WTC11 (cell line): ENCODE results near the gene PLRG1. TPM values are rescaled to one million over a fixed set of nuclear protein-coding genes. Genes with fewer than 3 reads are reported as not detected.
A peak's percentile ranks its signal among the peaks of the same experiment; 100 is the strongest.

Experiments used
- ATAC-seq: fragments of 200-7000 bp; cut with Tn5 transposase; 2 replicates; pipeline ENCODE4 v1.10.0; 2021; ENCODE audit warnings: mild to moderate bottlenecking, moderate library complexity
- CTCF ChIA-PET: fragments of 300-600 bp; sonication (Branson Sonifier 250); formaldehyde crosslinking; loops from one replicate; lab custom pipeline; 2021; ENCODE audit warnings: antibody characterized with exemption; lab: Charles Lee
- POLR2A ChIA-PET: fragments of 350-600 bp; sonication (Branson Sonifier 250); formaldehyde crosslinking; loops from one replicate; lab custom pipeline; 2021; ENCODE audit warnings: antibody characterized with exemption; lab: Charles Lee
- DNase-seq: peaks from one replicate; pipeline ENCODE4 v3.0.0; 2021; ENCODE audit warnings: low spot score
- H3K27ac Mint-ChIP-seq: 2 replicates; pipeline ENCODE4 v1.8.0; 2021; ENCODE audit warnings: mixed read lengths
- H3K27me3 Mint-ChIP-seq: 2 replicates; pipeline ENCODE4 v1.8.0; 2021; ENCODE audit warnings: low read depth, mild to moderate bottlenecking, moderate library complexity, mixed read lengths
- H3K36me3 Mint-ChIP-seq: 2 replicates; pipeline ENCODE4 v1.8.0; 2021; ENCODE audit warnings: mixed read lengths
- H3K4me1 Mint-ChIP-seq: 2 replicates; pipeline ENCODE4 v1.8.0; 2022; ENCODE audit warnings: mixed read lengths
- H3K4me3 Mint-ChIP-seq: 2 replicates; pipeline ENCODE4 v1.8.0; 2021; ENCODE audit warnings: mild to moderate bottlenecking, moderate library complexity, mixed read lengths
- H3K9me3 Mint-ChIP-seq: 2 replicates; pipeline ENCODE4 v1.8.0; 2021; ENCODE audit warnings: mixed read lengths
- ATF1 ChIP-seq: sonication (generic); formaldehyde crosslinking; IDR thresholded peaks from 2 replicates; pipeline ENCODE4 v1.8.1; 2023; ENCODE audit warnings: mild to moderate bottlenecking, moderate library complexity, missing genetic modification reagents
- ELF4 ChIP-seq: sonication (generic); formaldehyde crosslinking; IDR thresholded peaks from 2 replicates; pipeline ENCODE4 v1.8.1; 2022; ENCODE audit warnings: low read depth, mild to moderate bottlenecking, moderate library complexity, missing genetic modification reagents
- EMX1 ChIP-seq: fragments of 250-450 bp; sonication (Bioruptor Pico); IDR thresholded peaks from 2 replicates; pipeline ENCODE4 v1.8.0; 2021; ENCODE audit warnings: mild to moderate bottlenecking
- ESRRA ChIP-seq: sonication (generic); formaldehyde crosslinking; IDR thresholded peaks from 2 replicates; pipeline ENCODE4 v1.8.1; 2022; ENCODE audit warnings: mild to moderate bottlenecking, missing genetic modification reagents, borderline replicate concordance
- ETV6 ChIP-seq: sonication (generic); formaldehyde crosslinking; IDR thresholded peaks from 2 replicates; pipeline ENCODE4 v1.8.1; 2022; ENCODE audit warnings: mild to moderate bottlenecking, missing genetic modification reagents
- FOXK1 ChIP-seq: sonication (generic); formaldehyde crosslinking; IDR thresholded peaks from 2 replicates; pipeline ENCODE4 v1.8.0; 2022; ENCODE audit warnings: mild to moderate bottlenecking, moderate library complexity, missing genetic modification reagents
- FOXP1 ChIP-seq: sonication (generic); formaldehyde crosslinking; IDR thresholded peaks from 2 replicates; pipeline ENCODE4 v1.8.0; 2022; ENCODE audit warnings: missing genetic modification reagents, mild to moderate bottlenecking, moderate library complexity, borderline replicate concordance
- GTF2I ChIP-seq: fragments of 250-450 bp; sonication (Bioruptor Pico); conservative IDR thresholded peaks from 2 replicates; pipeline ENCODE4 v1.4.0; 2021; ENCODE audit warnings: mild to moderate bottlenecking
- IRF2 ChIP-seq: sonication (generic); formaldehyde crosslinking; IDR thresholded peaks from 2 replicates; pipeline ENCODE4 v1.8.0; 2022; ENCODE audit warnings: low read depth, missing genetic modification reagents, borderline replicate concordance
- MYBL2 ChIP-seq: sonication (generic); formaldehyde crosslinking; IDR thresholded peaks from 2 replicates; pipeline ENCODE4 v1.8.1; 2023; ENCODE audit warnings: mild to moderate bottlenecking, moderate library complexity, missing genetic modification reagents
- NFYB ChIP-seq: sonication (generic); formaldehyde crosslinking; conservative IDR thresholded peaks from 2 replicates; pipeline ENCODE4 v1.8.0; 2022; ENCODE audit warnings: low read depth, missing genetic modification reagents
- NR1H2 ChIP-seq: sonication (generic); formaldehyde crosslinking; IDR thresholded peaks from 2 replicates; pipeline ENCODE4 v1.9.0; 2021; ENCODE audit warnings: mild to moderate bottlenecking, moderate library complexity, missing genetic modification reagents
- NR3C1 ChIP-seq: sonication (generic); formaldehyde crosslinking; conservative IDR thresholded peaks from 2 replicates; pipeline ENCODE4 v1.8.1; 2023; ENCODE audit warnings: low read depth, mild to moderate bottlenecking, missing genetic modification reagents
- PRRX2 ChIP-seq: fragments of 250-450 bp; sonication (Bioruptor Pico); IDR thresholded peaks from 2 replicates; pipeline ENCODE4 v1.8.0; 2021; ENCODE audit warnings: mild to moderate bottlenecking
- RELA ChIP-seq: sonication (generic); formaldehyde crosslinking; IDR thresholded peaks from 2 replicates; pipeline ENCODE4 v1.8.1; 2022; ENCODE audit warnings: missing genetic modification reagents, mild to moderate bottlenecking, borderline replicate concordance
- SMAD4 ChIP-seq: sonication (generic); formaldehyde crosslinking; IDR thresholded peaks from 2 replicates; pipeline ENCODE4 v1.8.0; 2022; ENCODE audit warnings: mild to moderate bottlenecking, missing genetic modification reagents
- TCF7 ChIP-seq: sonication (generic); formaldehyde crosslinking; IDR thresholded peaks from 2 replicates; pipeline ENCODE4 v1.8.0; 2022; ENCODE audit warnings: mild to moderate bottlenecking, low read depth, missing genetic modification reagents, moderate library complexity
- TEAD1 ChIP-seq: sonication (generic); formaldehyde crosslinking; IDR thresholded peaks from 2 replicates; pipeline ENCODE4 v1.8.0; 2022; ENCODE audit warnings: mild to moderate bottlenecking, missing genetic modification reagents
- ZBTB21 ChIP-seq: sonication (generic); formaldehyde crosslinking; IDR thresholded peaks from 2 replicates; pipeline ENCODE4 v1.8.1; 2023; ENCODE audit warnings: mild to moderate bottlenecking, missing genetic modification reagents, borderline replicate concordance
- ZNF121 ChIP-seq: sonication (generic); formaldehyde crosslinking; IDR thresholded peaks from 2 replicates; pipeline ENCODE4 v1.8.0; 2023; ENCODE audit warnings: missing genetic modification reagents
- ZNF138 ChIP-seq: sonication (generic); formaldehyde crosslinking; conservative IDR thresholded peaks from 2 replicates; pipeline ENCODE4 v1.8.1; 2022; ENCODE audit warnings: mild to moderate bottlenecking, moderate library complexity, missing genetic modification reagents
- ZNF396 ChIP-seq: fragments of 250-450 bp; sonication (Bioruptor Pico); IDR thresholded peaks from 2 replicates; pipeline ENCODE4 v1.8.0; 2021; ENCODE audit warnings: mild to moderate bottlenecking, moderate library complexity, borderline replicate concordance
- ZNF416 ChIP-seq: fragments of 250-450 bp; sonication (Bioruptor Pico); IDR thresholded peaks from 2 replicates; pipeline ENCODE4 v1.9.0; 2021; ENCODE audit warnings: mild to moderate bottlenecking, inconsistent platforms
- ZNF671 ChIP-seq: fragments of 250-450 bp; sonication (Bioruptor Pico); IDR thresholded peaks from 2 replicates; pipeline ENCODE4 v1.8.0; 2021; ENCODE audit warnings: mild to moderate bottlenecking
- total RNA-seq: library from RNA; stranded (reverse); gene quantifications from 3 replicates; pipeline ENCODE4 v1.2.3, GENCODE V29; 2021
- TF ChIP-seq, protein P1 (sequence below): sonication (generic); formaldehyde crosslinking; IDR thresholded peaks from 2 replicates; pipeline ENCODE4 v1.8.1; 2023; ENCODE audit warnings: mild to moderate bottlenecking, missing genetic modification reagents
- TF ChIP-seq, protein P2 (sequence below): sonication (generic); formaldehyde crosslinking; IDR thresholded peaks from 2 replicates; pipeline ENCODE4 v1.8.1; 2023; ENCODE audit warnings: mild to moderate bottlenecking, missing genetic modification reagents, moderate library complexity
- TF ChIP-seq, protein P3 (sequence below): sonication (generic); formaldehyde crosslinking; IDR thresholded peaks from 2 replicates; pipeline ENCODE4 v1.8.0; 2022; ENCODE audit warnings: mild to moderate bottlenecking, missing genetic modification reagents
- TF ChIP-seq, protein P4 (sequence below): sonication (generic); formaldehyde crosslinking; IDR thresholded peaks from 2 replicates; pipeline ENCODE4 v1.8.0; 2022; ENCODE audit warnings: missing genetic modification reagents
- TF ChIP-seq, protein P5 (sequence below): fragments of 250-450 bp; sonication (Bioruptor Pico); IDR thresholded peaks from 2 replicates; pipeline ENCODE4 v2.1.2; 2022; ENCODE audit warnings: mild to moderate bottlenecking, moderate library complexity

Gene PLRG1
- total RNA-seq, 1 experiment from 2014 or later = 84.8 TPM

DNA sequence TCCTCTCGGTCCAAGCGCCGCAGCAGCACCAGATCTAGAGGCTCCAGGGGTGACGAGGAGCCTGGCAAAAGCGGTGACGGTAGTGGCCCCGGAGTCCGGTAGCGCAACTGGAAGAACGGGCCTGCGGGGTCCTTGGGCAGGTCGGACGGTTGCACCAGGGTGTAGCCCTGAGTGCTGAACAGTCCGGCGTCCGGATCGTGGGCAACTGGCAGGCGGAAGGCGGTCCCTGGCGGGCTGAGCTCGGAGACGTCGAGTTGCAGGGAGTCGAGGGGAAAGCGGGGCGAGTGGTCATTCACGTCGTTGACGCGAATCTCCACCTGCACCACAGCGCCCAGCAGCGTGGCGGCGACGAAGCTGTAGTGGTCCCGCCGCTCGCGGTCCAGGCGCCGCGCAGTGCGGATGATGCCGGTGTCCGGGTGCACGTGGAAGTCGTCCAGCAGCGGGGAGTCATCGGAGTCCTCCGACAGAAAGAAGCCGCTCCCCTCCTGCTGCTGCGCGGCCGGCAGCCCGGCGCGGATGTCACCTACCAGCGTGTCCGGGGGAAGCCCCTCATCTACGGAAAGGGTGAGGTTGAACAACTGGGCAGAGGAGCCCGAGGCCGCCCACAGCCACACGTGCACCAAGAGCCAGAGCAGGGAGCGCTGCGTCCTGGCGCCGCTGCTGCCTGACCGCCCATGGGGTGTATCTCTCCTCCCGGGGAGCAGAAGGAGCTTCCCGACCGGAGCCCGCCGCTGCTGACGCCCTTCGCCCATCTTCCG lies 59.4 kb downstream of the PLRG1 start:
- ChIA-PET POLR2A (interaction anchor here (1.0 kb wide), 1 partner anchor 15 kb away, joined by 4 read pairs; no protein-coding TSS in a partner anchor), CTCF (interaction anchor here (0.9 to 2.1 kb wide), 9 partner anchors 8 to 253 kb away, joined by 3 to 13 read pairs (median 4); partner anchors contain the start of genes LRAT and PLRG1)
- H3K4me3 Mint-ChIP-seq = peak overlapping the region; percentile 80
- no peak overlapping the region for H3K27ac Mint-ChIP-seq
- H3K4me1 Mint-ChIP-seq = peaks cover 16% of the 10 kb centered on the region
- H3K36me3 Mint-ChIP-seq = no peaks in the 10 kb centered on the region
- peaks cover 81% of the 10 kb centered on the region for H3K27me3 Mint-ChIP-seq
- peak; percentile 35 for ATAC-seq
- H3K9me3 Mint-ChIP-seq = no peaks in the 10 kb centered on the region
- peak; percentile 55 for DNase-seq
- TF ChIP-seq NR3C1 = no peak
- TF ChIP-seq SMAD4 = peak; percentile 97
- TF ChIP-seq, protein P1, sequence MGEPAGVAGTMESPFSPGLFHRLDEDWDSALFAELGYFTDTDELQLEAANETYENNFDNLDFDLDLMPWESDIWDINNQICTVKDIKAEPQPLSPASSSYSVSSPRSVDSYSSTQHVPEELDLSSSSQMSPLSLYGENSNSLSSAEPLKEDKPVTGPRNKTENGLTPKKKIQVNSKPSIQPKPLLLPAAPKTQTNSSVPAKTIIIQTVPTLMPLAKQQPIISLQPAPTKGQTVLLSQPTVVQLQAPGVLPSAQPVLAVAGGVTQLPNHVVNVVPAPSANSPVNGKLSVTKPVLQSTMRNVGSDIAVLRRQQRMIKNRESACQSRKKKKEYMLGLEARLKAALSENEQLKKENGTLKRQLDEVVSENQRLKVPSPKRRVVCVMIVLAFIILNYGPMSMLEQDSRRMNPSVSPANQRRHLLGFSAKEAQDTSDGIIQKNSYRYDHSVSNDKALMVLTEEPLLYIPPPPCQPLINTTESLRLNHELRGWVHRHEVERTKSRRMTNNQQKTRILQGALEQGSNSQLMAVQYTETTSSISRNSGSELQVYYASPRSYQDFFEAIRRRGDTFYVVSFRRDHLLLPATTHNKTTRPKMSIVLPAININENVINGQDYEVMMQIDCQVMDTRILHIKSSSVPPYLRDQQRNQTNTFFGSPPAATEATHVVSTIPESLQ = no peak
- TF ChIP-seq ZNF671 (CRISPR knock-in tag) = no peak
- no peak for TF ChIP-seq EMX1 (CRISPR knock-in tag)
- TF ChIP-seq FOXP1 (CRISPR knock-in tag) = peak; percentile 99
- peak; percentile 54 for TF ChIP-seq NFYB (CRISPR knock-in tag)
- no peak for TF ChIP-seq GTF2I
- peak; percentile 94 for TF ChIP-seq MYBL2
- peak; percentile 71 for TF ChIP-seq ZNF138 (CRISPR knock-in tag)
- TF ChIP-seq PRRX2 (CRISPR knock-in tag) = no peak
- peak; percentile 93 for TF ChIP-seq ATF1 (CRISPR knock-in tag)
- TF ChIP-seq, protein P2, sequence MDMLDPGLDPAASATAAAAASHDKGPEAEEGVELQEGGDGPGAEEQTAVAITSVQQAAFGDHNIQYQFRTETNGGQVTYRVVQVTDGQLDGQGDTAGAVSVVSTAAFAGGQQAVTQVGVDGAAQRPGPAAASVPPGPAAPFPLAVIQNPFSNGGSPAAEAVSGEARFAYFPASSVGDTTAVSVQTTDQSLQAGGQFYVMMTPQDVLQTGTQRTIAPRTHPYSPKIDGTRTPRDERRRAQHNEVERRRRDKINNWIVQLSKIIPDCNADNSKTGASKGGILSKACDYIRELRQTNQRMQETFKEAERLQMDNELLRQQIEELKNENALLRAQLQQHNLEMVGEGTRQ (CRISPR knock-in tag) = no peak; the same call in 1 of the 2 replicates
- TF ChIP-seq, protein P3, sequence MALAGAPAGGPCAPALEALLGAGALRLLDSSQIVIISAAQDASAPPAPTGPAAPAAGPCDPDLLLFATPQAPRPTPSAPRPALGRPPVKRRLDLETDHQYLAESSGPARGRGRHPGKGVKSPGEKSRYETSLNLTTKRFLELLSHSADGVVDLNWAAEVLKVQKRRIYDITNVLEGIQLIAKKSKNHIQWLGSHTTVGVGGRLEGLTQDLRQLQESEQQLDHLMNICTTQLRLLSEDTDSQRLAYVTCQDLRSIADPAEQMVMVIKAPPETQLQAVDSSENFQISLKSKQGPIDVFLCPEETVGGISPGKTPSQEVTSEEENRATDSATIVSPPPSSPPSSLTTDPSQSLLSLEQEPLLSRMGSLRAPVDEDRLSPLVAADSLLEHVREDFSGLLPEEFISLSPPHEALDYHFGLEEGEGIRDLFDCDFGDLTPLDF = peak; percentile 94
- peak; percentile 98 for TF ChIP-seq TCF7 (CRISPR knock-in tag)
- no peak for TF ChIP-seq ZNF396 (CRISPR knock-in tag)
- peak; percentile 98 for TF ChIP-seq ESRRA (CRISPR knock-in tag)
- TF ChIP-seq, protein P4, sequence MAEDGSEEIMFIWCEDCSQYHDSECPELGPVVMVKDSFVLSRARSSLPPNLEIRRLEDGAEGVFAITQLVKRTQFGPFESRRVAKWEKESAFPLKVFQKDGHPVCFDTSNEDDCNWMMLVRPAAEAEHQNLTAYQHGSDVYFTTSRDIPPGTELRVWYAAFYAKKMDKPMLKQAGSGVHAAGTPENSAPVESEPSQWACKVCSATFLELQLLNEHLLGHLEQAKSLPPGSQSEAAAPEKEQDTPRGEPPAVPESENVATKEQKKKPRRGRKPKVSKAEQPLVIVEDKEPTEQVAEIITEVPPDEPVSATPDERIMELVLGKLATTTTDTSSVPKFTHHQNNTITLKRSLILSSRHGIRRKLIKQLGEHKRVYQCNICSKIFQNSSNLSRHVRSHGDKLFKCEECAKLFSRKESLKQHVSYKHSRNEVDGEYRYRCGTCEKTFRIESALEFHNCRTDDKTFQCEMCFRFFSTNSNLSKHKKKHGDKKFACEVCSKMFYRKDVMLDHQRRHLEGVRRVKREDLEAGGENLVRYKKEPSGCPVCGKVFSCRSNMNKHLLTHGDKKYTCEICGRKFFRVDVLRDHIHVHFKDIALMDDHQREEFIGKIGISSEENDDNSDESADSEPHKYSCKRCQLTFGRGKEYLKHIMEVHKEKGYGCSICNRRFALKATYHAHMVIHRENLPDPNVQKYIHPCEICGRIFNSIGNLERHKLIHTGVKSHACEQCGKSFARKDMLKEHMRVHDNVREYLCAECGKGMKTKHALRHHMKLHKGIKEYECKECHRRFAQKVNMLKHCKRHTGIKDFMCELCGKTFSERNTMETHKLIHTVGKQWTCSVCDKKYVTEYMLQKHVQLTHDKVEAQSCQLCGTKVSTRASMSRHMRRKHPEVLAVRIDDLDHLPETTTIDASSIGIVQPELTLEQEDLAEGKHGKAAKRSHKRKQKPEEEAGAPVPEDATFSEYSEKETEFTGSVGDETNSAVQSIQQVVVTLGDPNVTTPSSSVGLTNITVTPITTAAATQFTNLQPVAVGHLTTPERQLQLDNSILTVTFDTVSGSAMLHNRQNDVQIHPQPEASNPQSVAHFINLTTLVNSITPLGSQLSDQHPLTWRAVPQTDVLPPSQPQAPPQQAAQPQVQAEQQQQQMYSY (CRISPR knock-in tag) = peak; percentile 55
- TF ChIP-seq IRF2 (CRISPR knock-in tag) = 0 out of 2 replicates have a peak, but pooled peaks have one; percentile 36
- peak; percentile 74 for TF ChIP-seq ZBTB21 (CRISPR knock-in tag)
- no peak for TF ChIP-seq ZNF416 (CRISPR knock-in tag)
- peak; percentile 98 for TF ChIP-seq TEAD1 (CRISPR knock-in tag)
- TF ChIP-seq ELF4 (CRISPR knock-in tag) = peak; percentile 85
- TF ChIP-seq RELA (CRISPR knock-in tag) = peak; percentile 98
- TF ChIP-seq FOXK1 (CRISPR knock-in tag) = peak; percentile 92
- no peak for TF ChIP-seq ZNF121
- TF ChIP-seq ETV6 (CRISPR knock-in tag) = peak; percentile 78; the same call in 1 of the 2 replicates
- TF ChIP-seq, protein P5, sequence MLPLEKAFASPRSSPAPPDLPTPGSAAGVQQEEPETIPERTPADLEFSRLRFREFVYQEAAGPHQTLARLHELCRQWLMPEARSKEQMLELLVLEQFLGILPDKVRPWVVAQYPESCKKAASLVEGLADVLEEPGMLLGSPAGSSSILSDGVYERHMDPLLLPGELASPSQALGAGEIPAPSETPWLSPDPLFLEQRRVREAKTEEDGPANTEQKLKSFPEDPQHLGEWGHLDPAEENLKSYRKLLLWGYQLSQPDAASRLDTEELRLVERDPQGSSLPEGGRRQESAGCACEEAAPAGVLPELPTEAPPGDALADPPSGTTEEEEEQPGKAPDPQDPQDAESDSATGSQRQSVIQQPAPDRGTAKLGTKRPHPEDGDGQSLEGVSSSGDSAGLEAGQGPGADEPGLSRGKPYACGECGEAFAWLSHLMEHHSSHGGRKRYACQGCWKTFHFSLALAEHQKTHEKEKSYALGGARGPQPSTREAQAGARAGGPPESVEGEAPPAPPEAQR (CRISPR knock-in tag) = no peak
- TF ChIP-seq NR1H2 = peak; percentile 23; the same call in 1 of the 2 replicates
